NCI-H1048 (cell line): ENCODE measurements around the gene PHIP.
"Not testable (repeated sequence)": the region's sequence is repeated elsewhere in the genome, so short reads cannot be mapped to it uniquely, and the experiment has no call there.

Experiments used
- DNase-seq: peaks from one replicate; lab custom pipeline; 2025; lab: John Stamatoyannopoulos, UW

PHIP gene

GRCh38 chr6:78921168-78921567 is 156.9 kb downstream of the PHIP start:
- DNase-seq, result not testable (repeated sequence)

- no peak for DNase-seq
These were observed 160.3 kb downstream of the PHIP start for GRCh38 chr6:78917788-78918187.

GRCh38 chr6:78916411-78916810 is 161.6 kb downstream of the PHIP start:
- DNase-seq, result no peak

GRCh38 chr6:78911218-78911940 is 166.7 kb downstream of the PHIP start:
- DNase-seq, result no peak

- DNase-seq, result no peak
These were observed 167.4 kb downstream of the PHIP start for GRCh38 chr6:78910591-78911171.

- DNase-seq, result no peak
These were observed 168.0 kb downstream of the PHIP start for GRCh38 chr6:78910010-78910409.

- no peak for DNase-seq
These were observed 168.7 kb downstream of the PHIP start for GRCh38 chr6:78909391-78909790.

GRCh38 chr6:78908621-78909020 is 169.4 kb downstream of the PHIP start:
- no peak for DNase-seq

GRCh38 chr6:78896227-78896626 is 181.8 kb downstream of the PHIP start:
- DNase-seq, result no peak

- DNase-seq, result not testable (repeated sequence)
These were observed 188.2 kb downstream of the PHIP start for GRCh38 chr6:78889901-78890300.
